ENCODE measurements around the gene C10orf71. TPM values are rescaled to one million over a fixed set of nuclear protein-coding genes. Genes with fewer than 3 reads are reported as not detected.

C10orf71 gene
- total and polyA plus RNA-seq, 2 of the 8 experiments (the other 6 are each of a cell fraction or from before 2014, with no cell fraction given) = not detected

- TF ChIP-seq CHD7 (IDR thresholded peaks at IDR 0.05; ENCODE audit: insufficient replicate concordance, low read length) = no peak
- no peak for TF ChIP-seq RBBP5 (IDR thresholded peaks at IDR 0.05; ENCODE audit: borderline replicate concordance, low read depth, low read length)
- no peak for TF ChIP-seq NANOG (IDR thresholded peaks at IDR 0.05; ENCODE audit: insufficient read depth, low read depth, low read length, poor library complexity, severe bottlenecking)
- no peak for TF ChIP-seq SRF (IDR thresholded peaks at IDR 0.05; ENCODE audit: low read depth, low read length)
Measured at GRCh38 chr10:49276596-49276995, 22.4 kb upstream of the C10orf71 start (continued).
